ENCODE measurements around the gene TTF1.

- no peak for TF ChIP-seq ZXDC (CRISPR knock-in tag; IDR thresholded peaks at IDR 0.05)
- no peak for TF ChIP-seq ATAD3A (CRISPR knock-in tag; IDR thresholded peaks at IDR 0.05)
- TF ChIP-seq KLF11 (CRISPR knock-in tag; IDR thresholded peaks at IDR 0.05), result no peak
- TF ChIP-seq CBX5 (CRISPR knock-in tag; IDR thresholded peaks at IDR 0.05; ENCODE audit: borderline replicate concordance), result no peak
- no peak for TF ChIP-seq ATF2 (CRISPR knock-in tag; IDR thresholded peaks at IDR 0.05)
- TF ChIP-seq MAFK (conservative IDR thresholded peaks at IDR 0.05 in 1 of 2, IDR thresholded peaks at IDR 0.05 in 1 of 2; ENCODE audit: low read length in 2 of 2), result no peak
- no peak for TF ChIP-seq ETV5 (CRISPR knock-in tag; IDR thresholded peaks at IDR 0.05; ENCODE audit: borderline replicate concordance)
- no peak for TF ChIP-seq CREB1 (IDR thresholded peaks at IDR 0.05)
- TF ChIP-seq CREB1 (CRISPR knock-in tag; IDR thresholded peaks at IDR 0.05), result no peak
- TF ChIP-seq ATF3 (CRISPR knock-in tag; IDR thresholded peaks at IDR 0.05), result no peak
These were observed 24.6 kb downstream of the TTF1 start for GRCh38 chr9:132381966-132382541.

Measured in HepG2 (cell line).